ENCODE measurements around the gene TMEM221.

DNA sequence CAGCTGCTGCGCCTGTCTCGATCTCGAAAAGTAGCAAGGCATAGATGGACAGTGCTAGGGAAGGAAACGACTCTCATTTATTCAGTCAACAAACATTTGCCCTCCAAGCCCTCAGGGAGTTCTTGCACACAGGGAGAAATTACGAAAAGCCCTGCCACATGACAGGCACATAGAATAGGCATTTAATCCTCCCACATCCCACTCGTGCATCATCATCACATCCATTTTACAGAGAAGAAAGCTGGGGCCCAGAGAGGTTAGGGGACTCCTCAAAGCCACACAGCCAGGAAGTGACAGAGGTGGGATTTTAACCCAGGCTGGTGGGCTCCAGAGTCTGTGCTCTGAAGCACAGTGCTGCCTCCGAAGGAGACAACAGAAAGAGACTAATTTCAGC, 11.6 kb downstream of the TMEM221 start:
- no peak for TF ChIP-seq POLR2A (conservative IDR thresholded peaks at IDR 0.05)
- no peak for TF ChIP-seq ZKSCAN1 (IDR thresholded peaks at IDR 0.05; ENCODE audit: low read depth, low read length)
- TF ChIP-seq CBX3 (IDR thresholded peaks at IDR 0.05; ENCODE audit: borderline replicate concordance in 1 of 2, low read length in 2 of 2): no peak
- TF ChIP-seq, protein P1, sequence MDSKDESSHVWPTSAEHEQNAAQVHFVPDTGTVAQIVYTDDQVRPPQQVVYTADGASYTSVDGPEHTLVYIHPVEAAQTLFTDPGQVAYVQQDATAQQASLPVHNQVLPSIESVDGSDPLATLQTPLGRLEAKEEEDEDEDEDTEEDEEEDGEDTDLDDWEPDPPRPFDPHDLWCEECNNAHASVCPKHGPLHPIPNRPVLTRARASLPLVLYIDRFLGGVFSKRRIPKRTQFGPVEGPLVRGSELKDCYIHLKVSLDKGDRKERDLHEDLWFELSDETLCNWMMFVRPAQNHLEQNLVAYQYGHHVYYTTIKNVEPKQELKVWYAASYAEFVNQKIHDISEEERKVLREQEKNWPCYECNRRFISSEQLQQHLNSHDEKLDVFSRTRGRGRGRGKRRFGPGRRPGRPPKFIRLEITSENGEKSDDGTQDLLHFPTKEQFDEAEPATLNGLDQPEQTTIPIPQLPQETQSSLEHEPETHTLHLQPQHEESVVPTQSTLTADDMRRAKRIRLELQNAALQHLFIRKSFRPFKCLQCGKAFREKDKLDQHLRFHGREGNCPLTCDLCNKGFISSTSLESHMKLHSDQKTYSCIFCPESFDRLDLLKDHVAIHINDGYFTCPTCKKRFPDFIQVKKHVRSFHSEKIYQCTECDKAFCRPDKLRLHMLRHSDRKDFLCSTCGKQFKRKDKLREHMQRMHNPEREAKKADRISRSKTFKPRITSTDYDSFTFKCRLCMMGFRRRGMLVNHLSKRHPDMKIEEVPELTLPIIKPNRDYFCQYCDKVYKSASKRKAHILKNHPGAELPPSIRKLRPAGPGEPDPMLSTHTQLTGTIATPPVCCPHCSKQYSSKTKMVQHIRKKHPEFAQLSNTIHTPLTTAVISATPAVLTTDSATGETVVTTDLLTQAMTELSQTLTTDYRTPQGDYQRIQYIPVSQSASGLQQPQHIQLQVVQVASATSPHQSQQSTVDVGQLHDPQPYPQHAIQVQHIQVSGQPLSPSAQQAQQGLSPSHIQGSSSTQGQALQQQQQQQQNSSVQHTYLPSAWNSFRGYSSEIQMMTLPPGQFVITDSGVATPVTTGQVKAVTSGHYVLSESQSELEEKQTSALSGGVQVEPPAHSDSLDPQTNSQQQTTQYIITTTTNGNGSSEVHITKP (IDR thresholded peaks at IDR 0.05; ENCODE audit: partially characterized antibody): no peak
- TF ChIP-seq, protein P2, sequence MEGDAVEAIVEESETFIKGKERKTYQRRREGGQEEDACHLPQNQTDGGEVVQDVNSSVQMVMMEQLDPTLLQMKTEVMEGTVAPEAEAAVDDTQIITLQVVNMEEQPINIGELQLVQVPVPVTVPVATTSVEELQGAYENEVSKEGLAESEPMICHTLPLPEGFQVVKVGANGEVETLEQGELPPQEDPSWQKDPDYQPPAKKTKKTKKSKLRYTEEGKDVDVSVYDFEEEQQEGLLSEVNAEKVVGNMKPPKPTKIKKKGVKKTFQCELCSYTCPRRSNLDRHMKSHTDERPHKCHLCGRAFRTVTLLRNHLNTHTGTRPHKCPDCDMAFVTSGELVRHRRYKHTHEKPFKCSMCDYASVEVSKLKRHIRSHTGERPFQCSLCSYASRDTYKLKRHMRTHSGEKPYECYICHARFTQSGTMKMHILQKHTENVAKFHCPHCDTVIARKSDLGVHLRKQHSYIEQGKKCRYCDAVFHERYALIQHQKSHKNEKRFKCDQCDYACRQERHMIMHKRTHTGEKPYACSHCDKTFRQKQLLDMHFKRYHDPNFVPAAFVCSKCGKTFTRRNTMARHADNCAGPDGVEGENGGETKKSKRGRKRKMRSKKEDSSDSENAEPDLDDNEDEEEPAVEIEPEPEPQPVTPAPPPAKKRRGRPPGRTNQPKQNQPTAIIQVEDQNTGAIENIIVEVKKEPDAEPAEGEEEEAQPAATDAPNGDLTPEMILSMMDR (IDR thresholded peaks at IDR 0.05 in 2 of 3, conservative IDR thresholded peaks at IDR 0.05 in 1 of 3; ENCODE audit: insufficient read depth in 2 of 3, low read depth in 1 of 3, low read length in 3 of 3): no peak
- no peak for TF ChIP-seq NFYB (IDR thresholded peaks at IDR 0.05; ENCODE audit: extremely low read depth, insufficient read length)
- no peak for TF ChIP-seq FOXJ3 (CRISPR knock-in tag; IDR thresholded peaks at IDR 0.05)

Data from K562 (cell line).